Caco-2 (cell line): ENCODE measurements around the gene APOBEC3B. TPM values are rescaled to one million over a fixed set of nuclear protein-coding genes. Genes with fewer than 3 reads are reported as not detected.
A peak's percentile ranks its signal among the peaks of the same experiment; 100 is the strongest.
"Not testable (repeated sequence)": the region's sequence is repeated elsewhere in the genome, so short reads cannot be mapped to it uniquely, and the experiment has no call there.

ENCODE experiments used
- BruUV-seq: library from RNA; stranded (reverse); fragments of 400-500 nt; replicated peaks from 2 replicates; lab custom pipeline; 2021; lab: Mats Ljungman, UMichigan
- CTCF ChIA-PET: fragments of 300-600 bp; sonication (Branson Sonifier 250); formaldehyde crosslinking; loops from one replicate; lab custom pipeline; 2022; ENCODE audit warnings: antibody characterized with exemption; lab: Charles Lee
- POLR2A ChIA-PET: fragments of 300-600 bp; sonication (Branson Sonifier 250); formaldehyde crosslinking; loops from one replicate; lab custom pipeline; 2022; ENCODE audit warnings: antibody characterized with exemption; lab: Charles Lee
- DNase-seq, 2 experiments: peaks; one replicate each; pipeline versions ENCODE4 v3.0.0 to v3.0.0-alpha.2; 2020 to 2022
- H3K27me3 ChIP-seq: replicated peaks from 2 replicates; pipeline ENCODE4 v1.6.0; 2011; ENCODE audit warnings: low read length; ENCODE audit not compliant: control insufficient read depth, insufficient read depth
- H3K36me3 ChIP-seq: 2 replicates; pipeline ENCODE4 v1.5.1; 2011; ENCODE audit warnings: low read length; ENCODE audit not compliant: control insufficient read depth, insufficient read depth
- H3K4me1 ChIP-seq: fragments of 250-450 bp; sonication (Bioruptor Pico); 2 replicates; pipeline ENCODE4 v1.5.1; 2020; ENCODE audit warnings: mild to moderate bottlenecking
- H3K4me3 ChIP-seq: 2 replicates; pipeline ENCODE4 v1.5.1; 2011; ENCODE audit warnings: low read depth, mild to moderate bottlenecking, control low read depth, low read length
- H3K9me3 ChIP-seq: fragments of 250-450 bp; sonication (Bioruptor Pico); 2 replicates; pipeline ENCODE4 v1.5.1; 2020; ENCODE audit warnings: mild to moderate bottlenecking, moderate library complexity
- H3K27ac Mint-ChIP-seq: one replicate; pipeline ENCODE4 v1.8.0; 2022; ENCODE audit warnings: mixed read lengths; ENCODE audit not compliant: unreplicated experiment
- H3K27me3 Mint-ChIP-seq: one replicate; pipeline ENCODE4 v1.8.0; 2022; ENCODE audit warnings: mixed read lengths; ENCODE audit not compliant: insufficient read depth, unreplicated experiment
- H3K36me3 Mint-ChIP-seq: one replicate; pipeline ENCODE4 v1.8.0; 2022; ENCODE audit warnings: mild to moderate bottlenecking, mixed read lengths; ENCODE audit not compliant: insufficient read depth, unreplicated experiment
- H3K4me1 Mint-ChIP-seq: one replicate; pipeline ENCODE4 v1.8.0; 2022; ENCODE audit warnings: low read depth, mixed read lengths; ENCODE audit not compliant: unreplicated experiment
- H3K4me3 Mint-ChIP-seq: one replicate; pipeline ENCODE4 v1.8.0; 2022; ENCODE audit warnings: mild to moderate bottlenecking, moderate library complexity, mixed read lengths; ENCODE audit not compliant: unreplicated experiment
- H3K9me3 Mint-ChIP-seq: one replicate; pipeline ENCODE4 v1.8.0; 2022; ENCODE audit warnings: mixed read lengths; ENCODE audit not compliant: unreplicated experiment
- intact Hi-C: fragments of 100-400 bp; cut with micrococcal nuclease; formaldehyde crosslinking; loops from one replicate; pipeline ENCODE4 v1.10.0; 2022; ENCODE audit not compliant: unreplicated experiment
- total RNA-seq: library from RNA; stranded (reverse); gene quantifications from 2 replicates; pipeline ENCODE4 v1.2.3, GENCODE V29; 2022
- TF ChIP-seq, protein P1 (sequence below), 2 experiments: fragments of 200-600 bp in 1 of 2; IDR thresholded peaks; 1 replicate in 1 of 2; 2 replicates in 1 of 2; pipeline versions ENCODE4 v1.5.1 to v1.8.0; 2011 to 2022; ENCODE audit warnings: antibody characterized with exemption in 1 of 2, control low read depth in 1 of 2, inconsistent platforms in 1 of 2, low read depth in 1 of 2, low read length in 1 of 2, mild to moderate bottlenecking in 1 of 2, moderate library complexity in 1 of 2; ENCODE audit not compliant: insufficient read depth in 1 of 2, severe bottlenecking in 1 of 2, unreplicated experiment in 1 of 2

The APOBEC3B gene
- total RNA-seq, 1 experiment from 2014 or later: 55.8 TPM

DNA sequence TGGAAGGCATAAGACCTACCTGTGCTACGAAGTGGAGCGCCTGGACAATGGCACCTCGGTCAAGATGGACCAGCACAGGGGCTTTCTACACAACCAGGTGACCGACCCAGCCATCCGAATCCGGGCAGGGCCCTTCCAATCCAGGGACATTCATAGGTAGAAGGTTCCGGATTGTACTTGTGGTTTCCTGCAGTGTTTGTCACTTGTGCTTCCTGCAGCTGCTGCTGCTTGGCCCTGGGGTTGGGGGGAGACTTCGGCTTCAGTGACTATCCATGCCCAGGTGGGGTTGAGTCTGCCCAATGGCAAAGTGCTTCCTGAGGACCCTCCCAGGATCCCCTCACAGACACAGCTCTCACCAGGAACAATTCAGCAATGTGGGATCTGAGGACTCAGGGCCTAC, 22.6 kb upstream of the APOBEC3B start:
- DNase-seq: no peak
- Histone ChIP-seq H3K27me3 (no peaks in the 10 kb centered on the region), H3K36me3 (no peaks in the 10 kb centered on the region), H3K4me3 (no peak overlapping the region), H3K9me3 (no peaks in the 10 kb centered on the region), H3K4me1 (peaks cover 24% of the 10 kb centered on the region)
- BruUV-seq: no TSS peak
- no peak overlapping the region for H3K4me3 Mint-ChIP-seq
- intact Hi-C loops: no loop called here
- TF ChIP-seq, protein P1, sequence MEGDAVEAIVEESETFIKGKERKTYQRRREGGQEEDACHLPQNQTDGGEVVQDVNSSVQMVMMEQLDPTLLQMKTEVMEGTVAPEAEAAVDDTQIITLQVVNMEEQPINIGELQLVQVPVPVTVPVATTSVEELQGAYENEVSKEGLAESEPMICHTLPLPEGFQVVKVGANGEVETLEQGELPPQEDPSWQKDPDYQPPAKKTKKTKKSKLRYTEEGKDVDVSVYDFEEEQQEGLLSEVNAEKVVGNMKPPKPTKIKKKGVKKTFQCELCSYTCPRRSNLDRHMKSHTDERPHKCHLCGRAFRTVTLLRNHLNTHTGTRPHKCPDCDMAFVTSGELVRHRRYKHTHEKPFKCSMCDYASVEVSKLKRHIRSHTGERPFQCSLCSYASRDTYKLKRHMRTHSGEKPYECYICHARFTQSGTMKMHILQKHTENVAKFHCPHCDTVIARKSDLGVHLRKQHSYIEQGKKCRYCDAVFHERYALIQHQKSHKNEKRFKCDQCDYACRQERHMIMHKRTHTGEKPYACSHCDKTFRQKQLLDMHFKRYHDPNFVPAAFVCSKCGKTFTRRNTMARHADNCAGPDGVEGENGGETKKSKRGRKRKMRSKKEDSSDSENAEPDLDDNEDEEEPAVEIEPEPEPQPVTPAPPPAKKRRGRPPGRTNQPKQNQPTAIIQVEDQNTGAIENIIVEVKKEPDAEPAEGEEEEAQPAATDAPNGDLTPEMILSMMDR (IDR thresholded peaks at IDR 0.05; ENCODE audit: insufficient read depth in 1 of 2, low read depth in 1 of 2, low read length in 1 of 2, severe bottlenecking in 1 of 2, unreplicated experiment in 1 of 2): no peak
- peaks cover 12% of the 10 kb centered on the region for H3K4me1 Mint-ChIP-seq
- no peaks in the 10 kb centered on the region for H3K27me3 Mint-ChIP-seq
- H3K36me3 Mint-ChIP-seq: no peaks in the 10 kb centered on the region
- ChIA-PET POLR2A (no interaction called here), CTCF (no interaction called here)
- H3K27ac Mint-ChIP-seq: no peak overlapping the region
- no peaks in the 10 kb centered on the region for H3K9me3 Mint-ChIP-seq

DNA sequence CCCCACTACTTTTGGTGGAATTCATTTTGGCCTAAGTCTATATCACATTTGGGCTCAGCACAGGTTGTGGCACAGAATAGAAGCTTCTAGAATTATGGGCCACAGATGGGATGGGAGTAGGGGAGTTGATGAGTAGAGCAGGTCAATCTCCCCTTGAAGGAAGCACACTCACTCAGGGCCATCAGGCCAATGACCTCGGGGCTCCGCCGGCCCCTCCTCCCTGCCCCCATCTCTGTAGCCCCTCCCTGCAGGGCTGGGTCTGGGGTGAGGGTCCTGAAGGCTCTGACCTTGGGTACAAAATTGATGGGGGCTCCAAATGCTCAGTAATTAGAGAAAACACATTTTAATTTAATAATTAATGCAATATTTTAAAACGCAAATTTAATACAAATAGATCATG, 21.5 kb upstream of the APOBEC3B start:
- H3K4me3 ChIP-seq, POLR2A ChIA-PET, H3K9me3 Mint-ChIP-seq, CTCF ChIA-PET, H3K9me3 ChIP-seq, H3K36me3 ChIP-seq, DNase-seq, H3K36me3 Mint-ChIP-seq, H3K4me3 Mint-ChIP-seq, BruUV-seq, H3K27ac Mint-ChIP-seq, H3K27me3 Mint-ChIP-seq, intact Hi-C loops, H3K27me3 ChIP-seq: not testable (repeated sequence)
- peaks cover 12% of the 10 kb centered on the region for H3K4me1 Mint-ChIP-seq
- H3K4me1 ChIP-seq: peaks cover 21% of the 10 kb centered on the region

DNA sequence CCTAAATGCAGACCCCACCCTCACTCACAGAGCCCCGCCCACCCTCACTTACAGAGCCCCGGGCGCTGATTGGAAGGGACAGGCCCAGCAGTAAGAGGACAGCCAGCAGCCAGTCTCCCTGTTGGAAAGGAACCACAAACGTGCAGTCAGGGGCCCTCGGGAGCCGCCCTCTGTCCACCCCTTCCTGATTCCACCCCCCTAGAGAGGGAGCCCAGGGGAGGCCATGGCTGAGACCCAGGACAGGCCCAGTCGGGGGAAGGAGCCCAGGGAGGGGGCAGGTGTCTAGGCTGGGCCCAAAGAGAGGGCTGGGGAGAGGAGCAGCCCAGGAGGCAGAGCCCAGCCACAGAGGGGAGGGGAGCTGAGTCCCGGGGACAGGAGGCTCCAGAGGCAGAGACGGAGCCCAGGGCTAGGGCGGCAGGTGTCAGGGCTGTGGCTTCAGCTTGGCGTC, 18.8 kb upstream of the APOBEC3B start:
- POLR2A ChIA-PET, H3K4me3 ChIP-seq, H3K36me3 Mint-ChIP-seq, H3K9me3 Mint-ChIP-seq, intact Hi-C loops, H3K9me3 ChIP-seq, CTCF ChIA-PET, H3K36me3 ChIP-seq, H3K4me3 Mint-ChIP-seq, H3K27me3 ChIP-seq, H3K27me3 Mint-ChIP-seq, BruUV-seq: not testable (repeated sequence)
- Mint-ChIP-seq H3K27ac (peak overlapping the region; percentile 42), H3K4me1 (peaks cover 13% of the 10 kb centered on the region)
- peaks cover 19% of the 10 kb centered on the region for H3K4me1 ChIP-seq
- DNase-seq: peak; percentile 37 to 58

DNA sequence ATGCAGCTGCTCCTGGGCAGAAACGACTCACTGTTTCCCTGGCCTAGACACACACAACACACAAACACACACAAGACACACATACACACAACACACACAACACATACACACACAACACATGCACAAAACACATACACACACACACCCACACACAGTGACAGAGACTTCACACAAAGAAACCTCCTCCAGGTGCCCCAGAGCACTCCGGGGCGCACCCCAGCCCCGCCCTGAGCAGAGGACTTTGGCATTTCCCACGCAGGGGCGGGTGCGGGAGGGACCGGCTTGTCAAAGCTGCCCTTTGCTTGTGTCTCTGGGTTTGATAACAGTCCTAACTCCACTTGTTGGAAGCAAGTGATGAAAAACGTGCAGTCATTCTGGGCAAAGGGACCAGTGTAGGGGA, 18.3 kb upstream of the APOBEC3B start:
- Histone ChIP-seq H3K36me3 (no peaks in the 10 kb centered on the region), H3K27me3 (no peaks in the 10 kb centered on the region), H3K4me3 (no peak overlapping the region), H3K4me1 (peaks cover 19% of the 10 kb centered on the region), H3K9me3 (no peaks in the 10 kb centered on the region)
- Mint-ChIP-seq H3K27ac (peak overlapping the region; percentile 42), H3K4me1 (peaks cover 13% of the 10 kb centered on the region), H3K9me3 (no peaks in the 10 kb centered on the region), H3K27me3 (no peaks in the 10 kb centered on the region), H3K4me3 (peak overlapping the region; percentile 34), H3K36me3 (no peaks in the 10 kb centered on the region)
- TF ChIP-seq, protein P1 (IDR thresholded peaks at IDR 0.05; ENCODE audit: insufficient read depth in 1 of 2, low read depth in 1 of 2, low read length in 1 of 2, severe bottlenecking in 1 of 2, unreplicated experiment in 1 of 2): no peak
- POLR2A ChIA-PET: no interaction called here
- intact Hi-C loops: loop anchor here (2.0 kb wide), 1 partner anchor 39 kb away; no protein-coding TSS in a partner anchor
- CTCF ChIA-PET: interaction anchor here (0.6 to 0.9 kb wide), 2 partner anchors 94 to 100 kb away, joined by 3 to 4 read pairs; no protein-coding TSS in a partner anchor
- DNase-seq: peak; percentile 83 to 85
- no TSS peak for BruUV-seq
